Stimulated activated CD4-positive, alpha-beta T cell treated with anti-CD3 and anti-CD28 coated beads, Interleukin-1b, Interleukin-23, amount 100 ng/mL, for 4 hours (primary cell): ENCODE data around the gene CWF19L1.

Experiments
- DNase-seq, 2 donors: peaks; one replicate each; pipeline ENCODE4 v3.0.0-alpha.2; 2020; ENCODE audit warnings: low read depth in 2 of 2

Gene CWF19L1

DNA sequence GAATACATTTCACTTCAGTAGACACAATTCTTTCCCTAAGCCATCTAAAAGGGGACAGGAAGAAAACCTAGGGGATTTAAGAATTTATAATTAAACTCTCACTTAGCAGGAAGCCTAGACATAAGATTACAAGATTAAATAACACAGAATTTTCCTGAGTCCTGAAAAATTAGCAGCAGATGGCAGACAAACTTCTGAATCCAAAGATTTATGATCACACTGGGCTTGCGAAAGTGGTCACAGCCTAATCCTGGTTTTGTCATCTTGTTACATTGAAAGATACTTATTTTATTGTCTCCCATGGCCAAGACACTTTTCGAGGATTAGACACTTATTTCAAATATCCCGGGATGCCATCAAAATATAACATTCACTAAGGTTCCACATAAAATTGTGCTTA lies 84.5 kb downstream of the CWF19L1 start:
- no peak for DNase-seq
